ENCODE results near the gene NFXL1.

The NFXL1 gene

GRCh38 chr4:47831026-47831679, 83.2 kb downstream of the NFXL1 start:
- DNase-seq (ENCODE audit: low read depth): no peak

- no peak for DNase-seq (ENCODE audit: low read depth)
Observed at GRCh38 chr4:47830265-47831025, 83.9 kb downstream of the NFXL1 start.

- no peak for DNase-seq (ENCODE audit: low read depth)
Observed at GRCh38 chr4:47829438-47829837, 84.9 kb downstream of the NFXL1 start.

- DNase-seq (ENCODE audit: low read depth): no peak
Observed at GRCh38 chr4:47827343-47828047, 86.9 kb downstream of the NFXL1 start.

- no peak for DNase-seq (ENCODE audit: low read depth)
Observed at GRCh38 chr4:47824840-47825239, 89.5 kb downstream of the NFXL1 start.

GRCh38 chr4:47819178-47819577, 95.2 kb downstream of the NFXL1 start:
- no peak for DNase-seq (ENCODE audit: low read depth)

- no peak for DNase-seq (ENCODE audit: low read depth)
Observed at GRCh38 chr4:47817275-47817674, 97.1 kb downstream of the NFXL1 start.

GRCh38 chr4:47816748-47817147, 97.6 kb downstream of the NFXL1 start:
- DNase-seq (ENCODE audit: low read depth): no peak

- DNase-seq (ENCODE audit: low read depth): no peak
Observed at GRCh38 chr4:47814618-47815295, 99.6 kb downstream of the NFXL1 start.

- DNase-seq (ENCODE audit: low read depth): no peak
Observed at GRCh38 chr4:47809654-47810203, 104.7 kb downstream of the NFXL1 start.

- DNase-seq (ENCODE audit: low read depth): no peak
Observed at GRCh38 chr4:47804598-47804997, 109.8 kb downstream of the NFXL1 start.

GRCh38 chr4:47801481-47802002, 112.8 kb downstream of the NFXL1 start:
- DNase-seq (ENCODE audit: low read depth): no peak

GRCh38 chr4:47798165-47798564, 116.2 kb downstream of the NFXL1 start:
- no peak for DNase-seq (ENCODE audit: low read depth)

Data from T-helper 22 cell (primary cell).